Left renal pelvis (tissue), 4 donors: ENCODE measurements around the gene DTX3. TPM values are rescaled to one million over a fixed set of nuclear protein-coding genes. Genes with fewer than 3 reads are reported as not detected.

Experiments
- polyA plus RNA-seq, 4 donors: library from polyadenylated mRNA; unstranded; fragments of 120-200 nt; gene quantifications; one replicate each; pipeline ENCODE4 v1.2.1, GENCODE V29; 2013; ENCODE audit not compliant: insufficient read length in 4 of 4

The DTX3 gene
- polyA plus RNA-seq, 4 donors: 53.9 to 82.4 (median 62.2) TPM

Other genes with a start within 250 kb of the DTX3 start
- gene R3HDM2, start 173.8 kb upstream of the DTX3 start, polyA plus RNA-seq: 10 to 100 TPM; 65.5 to 99.8 (median 76.4) TPM
- under 1 TPM; 0.11 to 0.26 (median 0.17) TPM for gene INHBC, start 170.0 kb upstream of the DTX3 start, polyA plus RNA-seq
- under 1 TPM; 0.36 to 0.78 (median 0.72) TPM for gene INHBE, start 149.5 kb upstream of the DTX3 start, polyA plus RNA-seq
- gene GLI1, start 145.0 kb upstream of the DTX3 start, polyA plus RNA-seq: 10 to 100 TPM; 16.2 to 62.3 (median 22.1) TPM
- gene ARHGAP9, start 125.0 kb upstream of the DTX3 start, polyA plus RNA-seq: 1 to 10 TPM; 1.9 to 5.5 (median 2.9) TPM
- 100 to 1,000 TPM in 3 of 4 donors, 10 to 100 TPM in 1; 94.7 to 164 (median 118) TPM for gene MARS1, start 116.8 kb upstream of the DTX3 start, polyA plus RNA-seq
- 10 to 100 TPM; 16.3 to 34.6 (median 29.8) TPM for gene DDIT3, start 84.3 kb upstream of the DTX3 start, polyA plus RNA-seq
- 10 to 100 TPM; 52.6 to 99.8 (median 61.2) TPM for gene MBD6, start 82.0 kb upstream of the DTX3 start, polyA plus RNA-seq
- gene DCTN2, start 57.6 kb upstream of the DTX3 start, polyA plus RNA-seq: 100 to 1,000 TPM; 144 to 176 (median 167) TPM
- gene KIF5A, start 54.8 kb upstream of the DTX3 start, polyA plus RNA-seq: 1 to 10 TPM in 2 of 4 donors, under 1 TPM in 2; 0.64 to 1.1 (median 0.86) TPM
- 10 to 100 TPM; 21.9 to 47.1 (median 39.6) TPM for gene PIP4K2C, start 13.6 kb upstream of the DTX3 start, polyA plus RNA-seq
- 100 to 1,000 TPM in 1 of 4 donors, 10 to 100 TPM in 3; 33.6 to 101 (median 36.9) TPM for gene ARHGEF25, start 6.6 kb downstream of the DTX3 start, polyA plus RNA-seq
- gene B4GALNT1, start 28.4 kb downstream of the DTX3 start, polyA plus RNA-seq: 1 to 10 TPM in 1 of 4 donors, under 1 TPM in 3; 0.79 to 6.1 (median 0.93) TPM
- gene OS9, start 89.3 kb downstream of the DTX3 start, polyA plus RNA-seq: 100 to 1,000 TPM; 189 to 235 (median 201) TPM
- 1 to 10 TPM in 3 of 4 donors, under 1 TPM in 1; 0.79 to 1.5 (median 1.4) TPM for gene AGAP2, start 133.9 kb downstream of the DTX3 start, polyA plus RNA-seq
- gene TSPAN31, start 140.2 kb downstream of the DTX3 start, polyA plus RNA-seq: 100 to 1,000 TPM in 2 of 4 donors, 10 to 100 TPM in 2; 67.7 to 108 (median 102) TPM
- gene CDK4, start 147.5 kb downstream of the DTX3 start, polyA plus RNA-seq: 100 to 1,000 TPM; 199 to 236 (median 214) TPM
- gene MARCHF9, start 150.3 kb downstream of the DTX3 start, polyA plus RNA-seq: 10 to 100 TPM in 3 of 4 donors, 1 to 10 TPM in 1; 9.9 to 25.9 (median 16.3) TPM
- gene CYP27B1, start 162.3 kb downstream of the DTX3 start, polyA plus RNA-seq: 1 to 10 TPM in 2 of 4 donors, under 1 TPM in 2; 0.72 to 2.2 (median 0.96) TPM
- gene METTL1, start 167.3 kb downstream of the DTX3 start, polyA plus RNA-seq: 10 to 100 TPM; 29.0 to 32.3 (median 31.5) TPM
- 10 to 100 TPM; 11.2 to 17.5 (median 11.7) TPM for gene EEF1AKMT3, start 167.8 kb downstream of the DTX3 start, polyA plus RNA-seq
- 10 to 100 TPM; 23.4 to 47.4 (median 46.9) TPM for gene TSFM, start 178.0 kb downstream of the DTX3 start, polyA plus RNA-seq
- 10 to 100 TPM in 1 of 4 donors, 1 to 10 TPM in 3; 5.1 to 18.0 (median 8.2) TPM for gene AVIL, start 213.9 kb downstream of the DTX3 start, polyA plus RNA-seq
- gene CTDSP2, start 241.9 kb downstream of the DTX3 start, polyA plus RNA-seq: 100 to 1,000 TPM; 235 to 272 (median 260) TPM